Stimulated activated CD8-positive, alpha-beta memory T cell treated with anti-CD3 and anti-CD28 coated beads, Interleukin-12 subunit alpha, Interleukin-12 subunit beta, amount 100 ng/mL, for 4 hours (primary cell): ENCODE results near the gene SMPDL3A.
"Not testable (repeated sequence)": the region's sequence is repeated elsewhere in the genome, so short reads cannot be mapped to it uniquely, and the experiment has no call there.

Experiments
- DNase-seq: peaks from one replicate; pipeline ENCODE4 v3.0.0-alpha.2; 2020; ENCODE audit warnings: low read depth

The SMPDL3A gene

DNA sequence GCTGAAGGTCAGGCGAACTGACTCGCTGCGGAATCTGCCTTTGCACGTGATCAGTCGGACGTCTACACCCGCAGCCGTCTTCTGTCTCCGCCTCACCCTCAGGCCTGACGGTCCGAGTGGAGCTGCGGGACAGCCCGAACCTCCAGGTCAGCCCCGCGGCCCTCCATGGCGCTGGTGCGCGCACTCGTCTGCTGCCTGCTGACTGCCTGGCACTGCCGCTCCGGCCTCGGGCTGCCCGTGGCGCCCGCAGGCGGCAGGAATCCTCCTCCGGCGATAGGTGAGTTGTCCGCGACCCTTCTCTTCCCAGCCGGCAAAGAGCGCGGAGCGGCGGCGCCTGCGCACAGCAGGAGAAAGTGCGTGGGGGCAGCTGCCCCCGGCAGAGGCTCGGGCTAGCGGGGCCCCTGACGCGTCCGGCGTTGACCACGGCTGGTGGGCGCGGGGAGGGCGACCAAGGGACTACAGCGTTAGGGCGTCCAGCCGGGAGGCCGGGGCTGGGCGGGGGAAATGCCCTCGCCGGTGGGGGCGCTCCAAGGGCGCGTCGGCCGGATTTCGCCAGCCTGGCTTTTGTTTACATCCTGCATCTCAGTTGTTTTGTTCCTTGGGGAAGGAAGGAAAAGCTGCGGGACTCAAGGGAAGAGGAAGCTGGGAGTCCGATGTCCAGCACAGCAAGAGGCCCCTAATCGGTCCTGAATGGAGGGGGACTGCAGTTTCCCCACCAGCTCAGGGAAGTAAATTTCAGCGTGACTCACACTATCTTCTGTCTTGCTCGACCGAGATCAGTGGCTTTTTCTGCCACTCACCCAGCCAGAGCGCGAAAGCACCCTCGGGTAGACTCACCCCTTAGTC is at the start of gene SMPDL3A:
TSS of gene SMPDL3A (plus strand) at position 77 of the 846 bp plus-strand sequence. CDS start at position 166, 89 bp downstream.
- no peak for DNase-seq

- no peak for DNase-seq
These were observed 49.0 kb upstream of the SMPDL3A start for GRCh38 chr6:122740091-122740490.

DNA sequence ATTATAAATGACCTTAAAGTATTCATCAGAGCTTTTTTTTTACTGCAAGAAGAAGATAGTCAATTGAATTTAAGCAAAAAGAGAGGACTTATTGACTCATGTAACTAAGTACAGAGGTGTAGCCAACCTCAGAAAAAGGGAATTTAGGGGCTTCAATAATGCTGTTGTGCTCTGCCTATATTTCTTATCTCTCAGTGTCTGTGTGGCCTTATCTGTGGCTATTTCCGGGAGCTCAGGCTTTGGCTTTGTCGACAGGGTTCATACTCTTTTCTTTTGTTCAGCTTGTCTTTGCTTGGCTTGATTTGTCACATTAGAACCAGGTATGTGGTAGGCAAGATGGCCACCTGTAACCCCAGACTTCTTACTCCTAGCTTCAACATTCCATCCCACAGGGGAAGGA is 48.1 kb upstream of the SMPDL3A start:
- no peak for DNase-seq

GRCh38 chr6:122744247-122744646 is 44.8 kb upstream of the SMPDL3A start:
- DNase-seq: not testable (repeated sequence)

- not testable (repeated sequence) for DNase-seq
These were observed 44.2 kb upstream of the SMPDL3A start for GRCh38 chr6:122744856-122745255.

DNA sequence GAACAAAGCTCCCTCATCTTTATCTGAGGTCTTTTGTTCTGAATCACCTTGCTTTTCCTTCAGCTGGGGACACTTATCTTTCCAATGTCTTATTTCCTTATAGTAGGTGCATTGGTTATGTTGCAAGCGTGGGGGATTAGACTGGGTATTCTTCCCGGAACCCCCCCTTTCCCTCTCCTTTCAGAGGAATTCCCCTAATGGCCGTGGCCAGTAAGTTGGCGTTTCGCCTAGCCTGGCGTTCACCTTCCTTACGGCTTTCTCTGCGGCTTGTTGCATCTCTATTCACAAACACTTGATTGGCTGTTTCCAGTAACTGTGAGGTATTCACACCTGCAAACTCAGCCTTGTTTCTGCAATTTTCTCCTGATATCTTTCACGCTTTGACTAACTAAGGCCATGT is 42.4 kb upstream of the SMPDL3A start:
- DNase-seq: no peak

DNA sequence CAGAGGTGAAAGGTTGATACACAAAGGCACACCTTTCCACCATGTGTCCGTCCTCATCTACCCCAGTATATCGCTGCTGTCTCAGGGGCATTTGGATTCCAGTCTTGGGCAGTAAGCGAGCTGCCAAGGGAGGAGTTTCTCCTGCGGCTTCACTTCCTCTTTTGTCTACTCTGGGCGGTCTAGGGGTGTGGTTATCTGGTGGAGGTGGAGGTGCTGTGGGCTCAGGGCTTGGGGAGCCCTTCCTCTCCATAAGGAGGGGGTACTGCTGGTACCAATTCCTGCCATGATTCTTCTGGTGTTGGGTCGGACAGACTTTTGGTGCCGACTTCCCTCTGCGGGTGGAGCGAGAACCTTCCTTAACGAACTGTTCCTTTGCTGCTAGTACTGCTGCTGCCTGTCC is 41.5 kb upstream of the SMPDL3A start:
- DNase-seq: no peak

GRCh38 chr6:122748945-122749344 is 40.1 kb upstream of the SMPDL3A start:
- DNase-seq: not testable (repeated sequence)

GRCh38 chr6:122749451-122750050 is 39.5 kb upstream of the SMPDL3A start:
- DNase-seq: no peak

DNA sequence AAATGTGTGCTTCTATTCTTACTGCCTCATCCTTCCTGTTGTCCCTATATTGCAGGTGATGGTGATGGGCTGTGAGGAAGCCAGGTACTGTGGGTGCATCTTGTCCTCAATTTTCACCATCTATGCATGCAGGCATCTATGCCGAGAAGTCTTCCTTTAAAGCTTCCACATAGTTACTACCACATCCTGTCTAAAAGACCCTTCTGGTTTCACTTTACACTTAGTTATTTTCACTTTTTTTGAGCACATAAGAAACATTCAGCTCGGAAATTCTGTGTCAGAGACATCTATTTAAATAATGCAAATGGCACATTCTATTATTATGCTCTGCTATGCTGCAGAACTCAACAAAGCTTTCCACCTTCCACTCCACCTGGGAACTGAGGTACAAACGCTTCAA is 37.7 kb upstream of the SMPDL3A start:
- no peak for DNase-seq

DNA sequence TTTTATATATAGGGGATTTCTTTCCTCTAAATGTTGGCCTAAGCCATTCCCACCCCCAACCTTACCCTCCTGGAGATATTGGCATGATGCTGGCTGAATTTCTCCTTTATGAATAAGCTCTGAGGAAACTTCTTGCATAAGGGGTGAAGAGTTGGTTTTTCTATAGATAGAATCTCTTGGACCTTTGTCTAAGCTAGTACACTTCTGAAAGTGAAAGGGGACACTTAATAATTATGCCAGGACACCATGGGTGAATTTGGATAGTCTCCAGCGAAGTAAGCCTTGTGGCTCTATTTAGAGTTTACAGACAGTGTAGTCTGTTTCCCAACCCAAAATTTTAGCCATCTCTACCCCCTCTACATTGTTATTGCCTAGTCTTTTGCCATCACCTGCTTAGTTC is 36.6 kb upstream of the SMPDL3A start:
- DNase-seq: no peak

- DNase-seq: no peak
These were observed 35.9 kb upstream of the SMPDL3A start for GRCh38 chr6:122753000-122753687.

GRCh38 chr6:122753688-122754056 is 35.4 kb upstream of the SMPDL3A start:
- no peak for DNase-seq

DNA sequence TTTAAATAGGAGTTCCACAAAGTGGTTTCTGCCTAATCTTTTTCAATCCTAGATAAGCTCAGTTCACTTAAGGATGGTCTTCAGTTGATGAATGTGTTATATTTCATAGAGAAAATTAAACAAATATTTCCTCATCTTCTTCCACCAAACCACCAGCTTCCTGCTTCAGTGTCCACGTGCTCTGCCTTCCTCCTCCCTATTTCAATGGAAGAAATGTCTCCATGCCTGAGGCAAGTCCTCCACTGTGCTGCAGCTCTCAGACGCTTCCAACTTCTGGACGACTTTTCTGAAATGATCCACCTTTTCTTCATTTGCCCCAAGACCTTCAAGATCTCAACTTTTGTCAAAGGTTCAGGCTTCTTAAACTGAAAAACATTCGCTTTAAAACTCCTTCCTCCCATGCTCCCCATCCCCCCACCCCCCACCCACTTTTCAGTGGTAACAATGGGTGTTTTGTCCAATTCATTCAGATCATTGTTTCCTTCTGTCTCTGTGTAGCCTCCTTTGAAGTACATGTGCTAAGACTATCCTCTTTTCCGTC is 34.8 kb upstream of the SMPDL3A start:
- no peak for DNase-seq

DNA sequence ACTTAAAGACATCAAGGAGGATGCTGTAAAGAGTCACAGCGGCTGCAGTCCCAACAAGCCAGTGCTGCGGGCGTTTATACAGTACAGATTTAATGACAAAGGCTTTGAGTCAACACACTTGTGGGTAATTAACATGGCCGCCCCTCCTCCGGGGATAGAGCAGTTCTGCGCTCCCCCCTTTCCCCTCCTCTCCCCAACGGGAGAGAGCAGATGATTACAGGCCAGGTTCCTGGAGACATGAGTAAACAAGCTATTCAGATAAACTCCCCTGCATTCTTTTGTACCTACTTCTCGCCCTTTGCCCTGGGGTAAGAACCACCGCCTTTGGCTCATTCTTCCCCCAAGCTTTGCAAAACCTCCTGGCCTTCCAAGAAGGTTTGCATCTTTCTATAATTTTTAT is 33.2 kb upstream of the SMPDL3A start:
- DNase-seq: no peak

DNA sequence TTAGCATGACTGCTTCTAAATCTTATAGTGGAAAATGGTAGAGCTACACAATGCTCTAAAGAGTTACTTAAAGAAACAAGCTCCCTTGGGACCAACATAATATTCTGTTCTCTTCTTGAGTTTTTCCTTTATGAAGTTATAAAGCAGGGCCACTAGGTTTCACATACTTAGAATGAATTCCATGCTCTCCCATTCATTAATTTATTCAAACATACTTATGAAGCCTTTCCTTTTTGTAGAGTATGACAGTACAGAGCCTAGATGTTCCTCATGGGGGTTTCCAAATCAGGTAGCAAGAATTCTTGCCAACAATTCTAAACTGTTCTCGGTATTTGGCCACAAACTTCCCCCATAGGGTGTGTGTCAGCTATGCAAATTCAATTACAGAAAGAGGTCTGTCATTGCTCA is 30.1 kb upstream of the SMPDL3A start:
- DNase-seq: no peak

- no peak for DNase-seq
These were observed 28.7 kb upstream of the SMPDL3A start for GRCh38 chr6:122760330-122760729.

- DNase-seq: no peak
These were observed 22.8 kb upstream of the SMPDL3A start for GRCh38 chr6:122766256-122766655.

DNA sequence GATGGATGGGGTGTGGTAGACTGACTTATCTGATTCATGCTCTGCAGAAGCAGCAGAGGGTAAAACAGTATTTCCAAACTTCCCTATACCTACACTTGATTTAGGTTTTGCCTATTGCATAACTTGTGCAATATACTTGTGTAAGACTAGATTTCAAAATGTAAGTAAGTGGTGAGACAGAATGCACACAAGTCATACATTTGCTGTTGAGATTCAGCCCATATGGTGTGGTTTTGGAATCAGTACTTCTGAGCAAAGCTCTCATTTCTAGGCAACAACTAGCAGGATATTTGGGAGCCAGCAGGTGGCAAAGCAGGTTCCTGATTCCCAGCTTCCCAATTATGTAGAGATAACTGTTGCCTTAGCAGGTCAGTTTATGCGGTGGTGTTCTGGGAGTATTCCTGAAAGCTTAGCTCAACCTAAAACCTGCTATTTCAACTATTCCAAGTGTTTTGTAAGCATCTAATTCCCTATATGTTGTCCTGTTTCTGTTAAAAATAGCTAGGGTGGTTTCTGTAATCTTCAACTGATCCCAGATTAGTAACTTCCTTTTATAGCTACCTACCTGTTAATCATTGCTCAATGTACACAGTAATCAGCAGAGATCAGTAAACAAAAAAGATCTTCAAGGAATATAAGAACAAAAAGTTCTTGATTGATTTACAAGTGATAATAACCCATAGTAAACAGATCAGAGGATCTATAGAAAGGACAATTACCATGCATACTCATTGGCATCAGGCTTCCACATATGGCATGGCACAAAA is 18.0 kb upstream of the SMPDL3A start:
- DNase-seq: no peak

DNA sequence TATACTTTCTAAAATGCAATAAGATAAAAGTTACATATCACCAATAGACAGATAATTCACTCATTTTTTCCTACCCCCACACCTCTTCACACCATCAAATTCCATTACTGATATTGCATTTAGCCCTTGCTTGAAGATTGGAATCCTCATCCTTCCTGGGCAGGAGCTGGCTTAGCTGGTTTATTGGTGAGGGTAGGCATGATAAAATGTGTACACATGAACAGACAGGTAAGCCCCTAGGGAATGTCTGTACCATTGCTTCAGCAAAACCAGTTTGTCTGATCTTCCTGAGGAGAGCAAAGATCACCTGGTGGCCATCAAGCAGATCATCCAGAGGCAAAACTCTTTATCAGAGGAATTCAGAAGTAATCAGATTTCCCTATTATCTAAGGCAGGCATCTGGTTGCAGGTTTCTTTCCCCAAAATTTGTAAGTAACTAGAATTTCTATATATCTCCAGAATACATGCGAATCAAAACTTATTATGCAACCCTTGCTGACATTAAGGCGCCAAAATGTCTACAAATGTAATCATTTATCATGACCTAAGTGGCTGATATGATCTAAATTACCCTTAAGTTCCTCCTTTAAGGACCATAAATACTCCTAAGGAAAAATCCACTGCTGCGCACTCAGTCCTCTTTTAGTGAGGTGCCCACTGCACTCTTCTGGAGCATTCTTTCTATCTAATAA is 16.2 kb upstream of the SMPDL3A start:
- no peak for DNase-seq

- no peak for DNase-seq
These were observed 13.1 kb upstream of the SMPDL3A start for GRCh38 chr6:122775975-122776374.
